HepG2 (cell line): ENCODE measurements around the gene STK40. TPM values are rescaled to one million over a fixed set of nuclear protein-coding genes. Genes with fewer than 3 reads are reported as not detected.

Experiments
- ATAC-seq: fragments of 200-7000 bp; cut with Tn5 transposase; 3 replicates; pipeline ENCODE4 v1.9.1; 2020; ENCODE audit warnings: mild to moderate bottlenecking, moderate library complexity
- BruUV-seq: library from RNA; stranded (reverse); fragments of 400-500 nt; replicated peaks from 2 replicates; lab custom pipeline; 2021; lab: Mats Ljungman, UMichigan
- CTCF ChIA-PET: fragments of 300-600 bp; formaldehyde crosslinking; extraction: SDS; loops from one replicate; lab custom pipeline; 2021; ENCODE audit warnings: low total read pairs, inconsistent platforms, low intra/inter-chr PET ratio; lab: Yijun Ruan, JAX
- POLR2A ChIA-PET: fragments of 350-600 bp; sonication (Branson Sonifier 250); formaldehyde crosslinking; loops from one replicate; lab custom pipeline; 2020; ENCODE audit warnings: antibody characterized with exemption, inconsistent platforms; lab: Yijun Ruan, JAX
- DNase-seq: peaks from one replicate; pipeline ENCODE4 v3.0.0-alpha.2; 2015; ENCODE audit warnings: low spot score
- FAIRE-seq: peaks from 3 replicates; lab custom pipeline; 2011; peaks lifted over from hg19 to GRCh38; lab: Jason Lieb, UNC
- H2AFZ ChIP-seq: one replicate; pipeline ENCODE4 v1.6.1; 2011; ENCODE audit warnings: low read length, inconsistent platforms
- H3K27ac ChIP-seq: fragments of 300-600 bp; 3 replicates; pipeline ENCODE4 v1.8.0; 2011; ENCODE audit warnings: mixed run types, mild to moderate bottlenecking, mixed read lengths, low read length, inconsistent platforms; ENCODE audit not compliant: insufficient read depth; ENCODE audit errors: extremely low read length
- H3K27me3 ChIP-seq, 2 experiments: fragments of 200-600 bp in 1 of 2; 2 replicates in 1 of 2; 3 replicates in 1 of 2; pipeline versions ENCODE4 v1.6.0 to v1.8.0; 2011; ENCODE audit warnings: low read length in 2 of 2, mild to moderate bottlenecking in 2 of 2, moderate library complexity in 2 of 2, inconsistent platforms in 1 of 2; ENCODE audit not compliant: insufficient read depth in 2 of 2, control insufficient read depth in 1 of 2
- H3K36me3 ChIP-seq, 2 experiments: fragments of 200-600 bp in 1 of 2; replicated peaks in 1 of 2; 2 replicates in 1 of 2; 3 replicates in 1 of 2; pipeline versions ENCODE4 v1.5.1 to v1.8.0; 2011; ENCODE audit warnings: low read length in 2 of 2, inconsistent platforms in 1 of 2; ENCODE audit not compliant: insufficient read depth in 2 of 2, control insufficient read depth in 1 of 2
- H3K4me1 ChIP-seq: 2 replicates; pipeline ENCODE4 v1.5.1; 2012; ENCODE audit warnings: low read length, inconsistent platforms; ENCODE audit not compliant: insufficient read depth
- H3K4me2 ChIP-seq: 2 replicates; pipeline ENCODE4 v1.6.0; 2011; ENCODE audit warnings: low read depth, low read length, inconsistent platforms
- H3K4me3 ChIP-seq, 3 experiments: fragments of 200-600 bp in 1 of 3; sonication (generic), shearing (Covaris generic) in 1 of 3; replicated peaks in 1 of 3; 2 replicates each; pipeline ENCODE4 v1.5.1; 2011 to 2016; ENCODE audit warnings: low read length in 3 of 3, inconsistent platforms in 2 of 3, low read depth in 2 of 3, mild to moderate bottlenecking in 2 of 3, control low read depth in 1 of 3, mixed read lengths in 1 of 3; ENCODE audit not compliant: insufficient read depth in 1 of 3
- H3K79me2 ChIP-seq: one replicate; pipeline ENCODE4 v1.6.1; 2011; ENCODE audit warnings: low read length, inconsistent platforms; ENCODE audit not compliant: insufficient read depth
- H3K9ac ChIP-seq: 2 replicates; pipeline ENCODE4 v1.6.0; 2011; ENCODE audit warnings: mild to moderate bottlenecking, low read depth, low read length, inconsistent platforms; ENCODE audit not compliant: insufficient read depth
- H3K9me3 ChIP-seq: 2 replicates; pipeline ENCODE4 v1.5.1; 2012; ENCODE audit warnings: mild to moderate bottlenecking, low read length
- H4K20me1 ChIP-seq: 2 replicates; pipeline ENCODE4 v1.6.0; 2011; ENCODE audit warnings: inconsistent platforms, mild to moderate bottlenecking, low read length, moderate library complexity; ENCODE audit not compliant: insufficient read depth
- CC2D1A ChIP-seq: sonication (generic); formaldehyde crosslinking; IDR thresholded peaks from 2 replicates; pipeline ENCODE4 v1.8.1; 2023; ENCODE audit warnings: mild to moderate bottlenecking, missing genetic modification reagents
- HNF4G ChIP-seq, 2 experiments: sonication (generic) in 1 of 2; formaldehyde crosslinking in 1 of 2; IDR thresholded peaks; 2 replicates each; pipeline versions ENCODE4 v1.4.0 to v1.6.1; 2011 to 2020; ENCODE audit warnings: borderline replicate concordance in 2 of 2, low read depth in 2 of 2, mild to moderate bottlenecking in 2 of 2, low read length in 1 of 2, missing genetic modification reagents in 1 of 2, moderate library complexity in 1 of 2
- IKZF1 ChIP-seq: fragments of 450-650 bp; IDR thresholded peaks from 2 replicates; pipeline ENCODE4 v1.7.1; 2016
- IRF2 ChIP-seq: IDR thresholded peaks from 2 replicates; pipeline ENCODE4 v1.6.1; 2018; ENCODE audit warnings: missing genetic modification reagents, missing compliant biosample characterization
- KDM3A ChIP-seq: IDR thresholded peaks from 2 replicates; pipeline ENCODE4 v1.6.1; 2018; ENCODE audit warnings: low read depth, missing compliant biosample characterization
- KLF9 ChIP-seq: IDR thresholded peaks from 2 replicates; pipeline ENCODE4 v1.6.1; 2016; ENCODE audit warnings: low read depth
- KMT2B ChIP-seq: IDR thresholded peaks from 2 replicates; pipeline ENCODE4 v1.6.1; 2016; ENCODE audit warnings: missing genetic modification reagents, missing compliant biosample characterization
- MTA1 ChIP-seq: sonication (generic); formaldehyde crosslinking; IDR thresholded peaks from 2 replicates; pipeline ENCODE4 v1.4.0; 2020; ENCODE audit warnings: missing genetic modification reagents, mild to moderate bottlenecking, borderline replicate concordance
- RXRA ChIP-seq: sonication (generic); formaldehyde crosslinking; IDR thresholded peaks from 2 replicates; pipeline ENCODE4 v1.5.1; 2020; ENCODE audit warnings: missing genetic modification reagents
- SALL1 ChIP-seq: sonication (generic); formaldehyde crosslinking; IDR thresholded peaks from 2 replicates; pipeline ENCODE4 v1.8.0; 2022; ENCODE audit warnings: mild to moderate bottlenecking, missing genetic modification reagents
- SMAD3 ChIP-seq: sonication (generic); formaldehyde crosslinking; IDR thresholded peaks from 2 replicates; pipeline ENCODE4 v1.4.0; 2020; ENCODE audit warnings: missing genetic modification reagents
- SNAI1 ChIP-seq: sonication (generic); formaldehyde crosslinking; IDR thresholded peaks from 2 replicates; pipeline ENCODE4 v1.5.0; 2020; ENCODE audit warnings: mild to moderate bottlenecking, missing genetic modification reagents, borderline replicate concordance
- SPEN ChIP-seq: sonication (generic); formaldehyde crosslinking; IDR thresholded peaks from 2 replicates; pipeline ENCODE4 v1.5.1; 2020; ENCODE audit warnings: low read depth, mild to moderate bottlenecking, missing genetic modification reagents
- ZNF30 ChIP-seq: sonication (generic); formaldehyde crosslinking; IDR thresholded peaks from 2 replicates; pipeline ENCODE4 v1.5.0; 2020; ENCODE audit warnings: mild to moderate bottlenecking, missing genetic modification reagents
- ZNF780A ChIP-seq: sonication (generic); formaldehyde crosslinking; IDR thresholded peaks from 2 replicates; pipeline ENCODE4 v1.8.0; 2022; ENCODE audit warnings: mild to moderate bottlenecking, missing genetic modification reagents, moderate library complexity
- WGBS: methylation state at CpG from one replicate; pipeline ENCODE4 v1.1.6; 2017; ENCODE audit warnings: low lambda C conversion rate; 5-methylcytosine and 5-hydroxymethylcytosine counted together
- in situ Hi-C: cut with HindIII; loops from 2 replicates; pipeline ENCODE4 v1.10.0; 2017; ENCODE audit warnings: low pct_unique_long_range_greater_than_20kb; ENCODE audit not compliant: extremely low pct_ligation_motif_present
- intact Hi-C: fragments of 100-400 bp; cut with micrococcal nuclease; formaldehyde crosslinking; loops from one replicate; pipeline ENCODE4 v1.10.0; 2022; ENCODE audit not compliant: unreplicated experiment
- polyA plus RNA-seq, 8 experiments: library from polyadenylated mRNA; depleted of rRNA in 3 of 8; stranded (reverse) in 7 of 8; unstranded in 1 of 8; fragments of >200 nt; fragmentation: Illumina TruSeq in 4 of 8; extraction: Trizol in 4 of 8; gene quantifications; 2 replicates each; pipeline versions ENCODE4 v1.2.1 to v1.2.3, GENCODE V29; 2011 to 2016; ENCODE audit warnings: low read depth in 4 of 8, missing spikeins in 1 of 8, mixed read lengths in 1 of 8; ENCODE audit not compliant: insufficient read depth in 1 of 8
- total RNA-seq, 5 experiments: library from RNA; depleted of rRNA; stranded (reverse); fragments of >200 nt; fragmentation: Illumina TruSeq; extraction: Trizol; gene quantifications; 2 replicates each; pipeline ENCODE4 v1.2.3, GENCODE V29; 2016; ENCODE audit warnings: low read depth in 1 of 5
- TF ChIP-seq, protein P1 (sequence below): sonication (generic); formaldehyde crosslinking; IDR thresholded peaks from 2 replicates; pipeline ENCODE4 v1.5.0; 2020; ENCODE audit warnings: mild to moderate bottlenecking, missing genetic modification reagents
- TF ChIP-seq, protein P2 (sequence below): sonication (generic); formaldehyde crosslinking; IDR thresholded peaks from 2 replicates; pipeline ENCODE4 v1.4.0; 2020; ENCODE audit warnings: mild to moderate bottlenecking, missing genetic modification reagents

Gene STK40
- total and polyA plus RNA-seq, 2 of the 13 experiments (the other 11 are each of a cell fraction or from before 2014, with no cell fraction given) = 33.8 to 35.1 TPM

DNA sequence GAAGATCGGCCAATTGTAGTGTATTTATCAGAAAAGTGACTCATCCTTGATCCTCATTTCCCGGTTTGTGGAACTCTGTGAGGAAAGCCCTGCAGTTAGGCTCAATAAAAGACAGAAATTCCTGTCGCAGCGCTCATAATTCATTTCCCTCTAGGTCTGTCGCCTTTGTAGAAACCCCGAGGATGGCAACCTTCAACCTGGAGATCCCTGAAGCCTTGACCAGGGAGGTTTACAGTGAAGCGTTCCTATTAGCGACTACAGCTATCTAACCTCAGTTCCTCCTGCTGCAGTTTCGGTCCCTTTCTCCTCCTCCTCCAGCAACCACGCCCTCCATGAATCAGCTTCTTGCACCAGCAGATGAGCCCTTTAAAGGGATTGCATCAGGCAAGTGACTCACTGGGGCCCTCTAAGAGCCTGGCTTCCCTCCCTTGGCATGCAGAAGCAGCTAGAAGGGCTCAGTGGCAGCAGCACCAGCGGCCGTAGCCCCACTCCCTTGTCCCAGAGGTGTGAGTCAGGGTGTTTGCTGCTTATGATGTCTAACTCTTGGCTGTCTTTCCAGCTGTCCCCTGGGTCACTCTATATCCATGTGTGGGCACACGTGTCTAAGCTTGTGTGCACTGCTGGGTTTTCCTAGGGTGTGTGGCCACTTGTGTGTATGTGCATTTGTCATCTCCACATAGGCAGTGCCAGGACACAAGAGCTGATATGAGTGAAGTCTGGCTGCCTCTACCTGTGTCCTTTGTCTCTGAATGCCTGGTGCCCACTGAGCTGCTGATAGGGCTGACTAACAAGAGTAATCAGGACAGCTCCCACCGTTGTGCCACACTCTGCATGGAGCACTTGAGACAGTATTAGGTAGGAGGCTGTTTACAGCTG is 779 bp upstream of the STK40 start:
- FAIRE-seq (no peak), DNase-seq (peak; percentile 95), ATAC-seq (peak; percentile 60)
- Histone ChIP-seq H3K4me1 (peaks cover 51% of the 10 kb centered on the region), H3K36me3 (peaks cover 1 to 7% of the 10 kb centered on the region in 2 experiments; a peak in 3 of 5 replicates), H3K4me3 (peak overlapping the region; percentile 61 to 76 (median 73)), H3K79me2 (peaks cover 38% of the 10 kb centered on the region), H3K27me3 (no peaks in the 10 kb centered on the region; a peak in 1 of 5 replicates), H3K9ac (peak overlapping the region; percentile 97), H4K20me1 (peaks cover 4% of the 10 kb centered on the region; the same call in 1 of the 2 replicates), H3K9me3 (no peaks in the 10 kb centered on the region), H2AFZ (no peak overlapping the region), H3K27ac (peak overlapping the region; percentile 99), H3K4me2 (peak overlapping the region; percentile 99)
- ChIA-PET CTCF (no interaction called here), POLR2A (interaction anchor here (0.5 to 9.5 kb wide), 19 partner anchors 13 to 237 kb away, joined by 3 to 391 read pairs (median 6); partner anchors contain the start of genes CSF3R, EVA1B, LSM10 and MRPS15)
- intact Hi-C loops = loop anchor here (1.0 kb wide), 1 partner anchor 11 kb away; the partner anchor contains the start of gene LSM10
- WGBS = 1% methylated on average over 13 of the region's 14 CpGs
- BruUV-seq = TSS peak; percentile 85
- in situ Hi-C loops = no loop called here
- TF ChIP-seq IRF2 (CRISPR knock-in tag) (peak; percentile 63; the same call in 1 of the 2 replicates), HNF4G (IDR thresholded peaks at IDR 0.05; ENCODE audit: borderline replicate concordance, low read depth, low read length) (no peak), HNF4G (CRISPR knock-in tag; IDR thresholded peaks at IDR 0.05; ENCODE audit: borderline replicate concordance, low read depth) (no peak), KLF9 (no peak), SNAI1 (no peak), IKZF1 (no peak), MTA1 (CRISPR knock-in tag) (peak; percentile 52; the same call in 1 of the 2 replicates), KMT2B (no peak; the same call in 1 of the 2 replicates), RXRA (no peak), CC2D1A (CRISPR knock-in tag) (no peak), KDM3A (CRISPR knock-in tag) (no peak), ZNF30 (CRISPR knock-in tag) (no peak), SALL1 (CRISPR knock-in tag) (peak; percentile 75), ZNF780A (no peak; the same call in 1 of the 2 replicates), SPEN (CRISPR knock-in tag) (peak; percentile 3; the same call in 1 of the 2 replicates), SMAD3 (no peak; the same call in 1 of the 2 replicates)
- TF ChIP-seq, protein P1, sequence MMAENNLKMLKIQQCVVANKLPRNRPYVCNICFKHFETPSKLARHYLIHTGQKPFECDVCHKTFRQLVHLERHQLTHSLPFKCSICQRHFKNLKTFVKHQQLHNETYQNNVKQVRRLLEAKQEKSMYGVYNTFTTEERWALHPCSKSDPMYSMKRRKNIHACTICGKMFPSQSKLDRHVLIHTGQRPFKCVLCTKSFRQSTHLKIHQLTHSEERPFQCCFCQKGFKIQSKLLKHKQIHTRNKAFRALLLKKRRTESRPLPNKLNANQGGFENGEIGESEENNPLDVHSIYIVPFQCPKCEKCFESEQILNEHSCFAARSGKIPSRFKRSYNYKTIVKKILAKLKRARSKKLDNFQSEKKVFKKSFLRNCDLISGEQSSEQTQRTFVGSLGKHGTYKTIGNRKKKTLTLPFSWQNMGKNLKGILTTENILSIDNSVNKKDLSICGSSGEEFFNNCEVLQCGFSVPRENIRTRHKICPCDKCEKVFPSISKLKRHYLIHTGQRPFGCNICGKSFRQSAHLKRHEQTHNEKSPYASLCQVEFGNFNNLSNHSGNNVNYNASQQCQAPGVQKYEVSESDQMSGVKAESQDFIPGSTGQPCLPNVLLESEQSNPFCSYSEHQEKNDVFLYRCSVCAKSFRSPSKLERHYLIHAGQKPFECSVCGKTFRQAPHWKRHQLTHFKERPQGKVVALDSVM (CRISPR knock-in tag) = 0 out of 2 replicates have a peak, but pooled peaks have one; percentile 22
- TF ChIP-seq, protein P2, sequence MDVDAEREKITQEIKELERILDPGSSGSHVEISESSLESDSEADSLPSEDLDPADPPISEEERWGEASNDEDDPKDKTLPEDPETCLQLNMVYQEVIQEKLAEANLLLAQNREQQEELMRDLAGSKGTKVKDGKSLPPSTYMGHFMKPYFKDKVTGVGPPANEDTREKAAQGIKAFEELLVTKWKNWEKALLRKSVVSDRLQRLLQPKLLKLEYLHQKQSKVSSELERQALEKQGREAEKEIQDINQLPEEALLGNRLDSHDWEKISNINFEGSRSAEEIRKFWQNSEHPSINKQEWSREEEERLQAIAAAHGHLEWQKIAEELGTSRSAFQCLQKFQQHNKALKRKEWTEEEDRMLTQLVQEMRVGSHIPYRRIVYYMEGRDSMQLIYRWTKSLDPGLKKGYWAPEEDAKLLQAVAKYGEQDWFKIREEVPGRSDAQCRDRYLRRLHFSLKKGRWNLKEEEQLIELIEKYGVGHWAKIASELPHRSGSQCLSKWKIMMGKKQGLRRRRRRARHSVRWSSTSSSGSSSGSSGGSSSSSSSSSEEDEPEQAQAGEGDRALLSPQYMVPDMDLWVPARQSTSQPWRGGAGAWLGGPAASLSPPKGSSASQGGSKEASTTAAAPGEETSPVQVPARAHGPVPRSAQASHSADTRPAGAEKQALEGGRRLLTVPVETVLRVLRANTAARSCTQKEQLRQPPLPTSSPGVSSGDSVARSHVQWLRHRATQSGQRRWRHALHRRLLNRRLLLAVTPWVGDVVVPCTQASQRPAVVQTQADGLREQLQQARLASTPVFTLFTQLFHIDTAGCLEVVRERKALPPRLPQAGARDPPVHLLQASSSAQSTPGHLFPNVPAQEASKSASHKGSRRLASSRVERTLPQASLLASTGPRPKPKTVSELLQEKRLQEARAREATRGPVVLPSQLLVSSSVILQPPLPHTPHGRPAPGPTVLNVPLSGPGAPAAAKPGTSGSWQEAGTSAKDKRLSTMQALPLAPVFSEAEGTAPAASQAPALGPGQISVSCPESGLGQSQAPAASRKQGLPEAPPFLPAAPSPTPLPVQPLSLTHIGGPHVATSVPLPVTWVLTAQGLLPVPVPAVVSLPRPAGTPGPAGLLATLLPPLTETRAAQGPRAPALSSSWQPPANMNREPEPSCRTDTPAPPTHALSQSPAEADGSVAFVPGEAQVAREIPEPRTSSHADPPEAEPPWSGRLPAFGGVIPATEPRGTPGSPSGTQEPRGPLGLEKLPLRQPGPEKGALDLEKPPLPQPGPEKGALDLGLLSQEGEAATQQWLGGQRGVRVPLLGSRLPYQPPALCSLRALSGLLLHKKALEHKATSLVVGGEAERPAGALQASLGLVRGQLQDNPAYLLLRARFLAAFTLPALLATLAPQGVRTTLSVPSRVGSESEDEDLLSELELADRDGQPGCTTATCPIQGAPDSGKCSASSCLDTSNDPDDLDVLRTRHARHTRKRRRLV (CRISPR knock-in tag) = no peak
